Activated CD8-positive, alpha-beta T cell treated with anti-CD3 and anti-CD28 coated beads for 36 hours (primary cell): Measurements from ENCODE around the gene NDUFA6. TPM values are rescaled to one million over a fixed set of nuclear protein-coding genes. Genes with fewer than 3 reads are reported as not detected.

ENCODE experiments used
- ATAC-seq: fragments of 200-7000 bp; cut with Tn5 transposase; one replicate; pipeline ENCODE4 v1.10.0; 2021; ENCODE audit warnings: mild to moderate bottlenecking, moderate library complexity
- CTCF ChIA-PET: fragments of 350-600 bp; sonication (Branson Sonifier 250); formaldehyde crosslinking; loops from one replicate; lab custom pipeline; 2021; ENCODE audit warnings: antibody characterized with exemption; lab: Charles Lee
- POLR2A ChIA-PET: fragments of 350-600 bp; sonication (Branson Sonifier 250); formaldehyde crosslinking; loops from one replicate; lab custom pipeline; 2021; ENCODE audit warnings: antibody characterized with exemption; lab: Charles Lee
- DNase-seq: peaks from one replicate; pipeline ENCODE4 v3.0.0-alpha.2; 2020
- H3K27ac Mint-ChIP-seq: one replicate; pipeline ENCODE4 v1.8.0; 2021; ENCODE audit warnings: mild to moderate bottlenecking, mixed read lengths
- H3K27me3 Mint-ChIP-seq: one replicate; pipeline ENCODE4 v1.8.0; 2021; ENCODE audit warnings: mixed read lengths
- H3K36me3 Mint-ChIP-seq: one replicate; pipeline ENCODE4 v1.8.0; 2021; ENCODE audit warnings: low read depth, mixed read lengths
- H3K4me1 Mint-ChIP-seq: one replicate; pipeline ENCODE4 v1.8.0; 2021; ENCODE audit warnings: low read depth, mixed read lengths
- H3K4me3 Mint-ChIP-seq: one replicate; pipeline ENCODE4 v1.8.0; 2021; ENCODE audit warnings: mild to moderate bottlenecking, moderate library complexity, mixed read lengths
- H3K9me3 Mint-ChIP-seq: one replicate; pipeline ENCODE4 v1.8.0; 2021; ENCODE audit warnings: mixed read lengths
- CTCF ChIP-seq: fragments of 200-600 bp; IDR thresholded peaks from one replicate; pipeline ENCODE4 v1.8.0; 2022; ENCODE audit warnings: antibody characterized with exemption, mild to moderate bottlenecking
- intact Hi-C: fragments of 100-400 bp; cut with micrococcal nuclease; formaldehyde crosslinking; loops from one replicate; pipeline ENCODE4 v1.10.0; 2022
- total RNA-seq, 2 experiments: library from RNA; stranded (reverse); gene quantifications; one replicate each; pipeline ENCODE4 v1.2.3, GENCODE V29; 2021

NDUFA6 gene
- total RNA-seq, 2 experiments from 2014 or later = 92.8 to 93.8 TPM

GRCh38 chr22:42086051-42086450, 4.5 kb downstream of the NDUFA6 start:
- intact Hi-C loops = loop anchor here (10.0 kb wide), 1 partner anchor 349 kb away; the partner anchor contains the start of gene NFAM1
- peak overlapping the region; percentile 3 for H3K27ac Mint-ChIP-seq
- POLR2A ChIA-PET = interaction anchor here (7.9 kb wide), 1 partner anchor 8 kb away, joined by 118 read pairs; the partner anchor contains the start of genes PHETA2 and SMDT1
- no peak for DNase-seq
- peaks cover 53% of the 10 kb centered on the region for H3K36me3 Mint-ChIP-seq
- peaks cover 4% of the 10 kb centered on the region for H3K9me3 Mint-ChIP-seq
- no peak overlapping the region for H3K4me3 Mint-ChIP-seq
- TF ChIP-seq CTCF = no peak
- peaks cover 27% of the 10 kb centered on the region for H3K4me1 Mint-ChIP-seq
- ATAC-seq = no peak
- no peaks in the 10 kb centered on the region for H3K27me3 Mint-ChIP-seq
- CTCF ChIA-PET = interaction anchor here (1.3 to 1.9 kb wide), 2 partner anchors 11 to 359 kb away, joined by 3 to 4 read pairs; no protein-coding TSS in a partner anchor

DNA sequence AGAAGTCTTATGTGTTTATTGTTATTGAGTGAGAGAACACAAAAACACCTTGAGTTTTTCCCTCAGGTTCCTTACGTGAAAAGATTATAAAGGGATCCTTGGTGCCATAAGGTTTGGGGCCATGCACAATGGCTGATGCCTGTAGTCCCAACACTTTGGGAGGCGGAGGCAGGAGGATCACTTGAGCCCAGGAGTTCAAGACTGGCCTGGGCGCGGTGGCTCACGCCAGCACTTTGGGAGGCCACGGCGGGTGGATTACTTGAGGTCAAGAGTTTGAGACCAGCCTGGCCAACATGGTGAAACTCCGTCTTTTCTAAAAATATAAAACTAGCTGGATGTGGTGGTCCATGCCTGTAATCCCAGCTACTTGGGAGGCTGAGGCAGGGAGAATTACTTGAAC, 5.7 kb downstream of the NDUFA6 start:
- Mint-ChIP-seq H3K36me3 (peaks cover 50% of the 10 kb centered on the region), H3K9me3 (peaks cover 4% of the 10 kb centered on the region), H3K27me3 (no peaks in the 10 kb centered on the region), H3K27ac (no peak overlapping the region), H3K4me3 (no peak overlapping the region), H3K4me1 (peaks cover 31% of the 10 kb centered on the region)
- ATAC-seq = no peak
- intact Hi-C loops = loop anchor here (10.0 kb wide), 1 partner anchor 350 kb away; the partner anchor contains the start of gene NFAM1
- ChIA-PET CTCF (interaction anchor here (1.2 to 1.9 kb wide), 2 partner anchors 9 kb away, joined by 3 to 4 read pairs; no protein-coding TSS in a partner anchor), POLR2A (no interaction called here)
- DNase-seq = no peak
- no peak for TF ChIP-seq CTCF

DNA sequence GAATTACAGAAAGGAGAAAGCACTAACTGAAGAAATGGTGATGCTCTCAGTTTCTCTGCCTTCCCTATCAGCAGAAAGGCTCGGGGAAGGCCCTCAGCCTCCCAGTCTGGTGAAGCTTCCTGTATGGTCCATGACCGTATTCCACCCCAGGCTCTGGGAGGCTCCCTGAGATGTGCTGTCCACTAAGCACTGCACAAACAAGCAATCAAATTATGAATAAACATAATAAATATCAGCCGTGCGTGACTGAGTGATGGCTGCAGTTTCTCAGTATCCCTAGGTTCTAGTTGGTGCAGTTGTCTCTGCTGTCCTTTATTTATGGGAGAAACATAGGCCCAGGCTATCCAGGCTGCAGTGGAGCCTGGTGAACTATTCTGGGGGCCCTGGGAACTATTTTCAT, 7.5 kb downstream of the NDUFA6 start:
- H3K36me3 Mint-ChIP-seq = peaks cover 37% of the 10 kb centered on the region
- ChIA-PET CTCF (no interaction called here), POLR2A (interaction anchor here (1.1 to 9.6 kb wide), 2 partner anchors 7 to 12 kb away, joined by 3 to 118 read pairs; partner anchors contain the start of gene NDUFA6)
- intact Hi-C loops = loop anchor here (10.0 kb wide), 1 partner anchor 352 kb away; the partner anchor contains the start of gene NFAM1
- H3K27me3 Mint-ChIP-seq = no peaks in the 10 kb centered on the region
- ATAC-seq (no peak), DNase-seq (no peak)
- H3K4me1 Mint-ChIP-seq = peaks cover 26% of the 10 kb centered on the region
- no peak overlapping the region for H3K27ac Mint-ChIP-seq
- H3K9me3 Mint-ChIP-seq = no peaks in the 10 kb centered on the region
- no peak overlapping the region for H3K4me3 Mint-ChIP-seq
- TF ChIP-seq CTCF = no peak

GRCh38 chr22:42080287-42080686, 10.3 kb downstream of the NDUFA6 start:
- H3K4me3 Mint-ChIP-seq = peak overlapping the region; percentile 94
- no peak for TF ChIP-seq CTCF
- peak overlapping the region; percentile 95 for H3K27ac Mint-ChIP-seq
- H3K27me3 Mint-ChIP-seq = no peaks in the 10 kb centered on the region
- DNase-seq (peak; percentile 38), ATAC-seq (no peak)
- intact Hi-C loops = loop anchor here (10.0 kb wide), 1 partner anchor 355 kb away; the partner anchor contains the start of gene NFAM1
- CTCF ChIA-PET = interaction anchor here (1.2 to 2.3 kb wide), 4 partner anchors 10 to 383 kb away, joined by 3 to 8 read pairs (median 4); partner anchors contain the start of gene NDUFA6
- H3K9me3 Mint-ChIP-seq = no peaks in the 10 kb centered on the region
- H3K4me1 Mint-ChIP-seq = peaks cover 20% of the 10 kb centered on the region
- POLR2A ChIA-PET = interaction anchor here (0.6 to 9.6 kb wide), 8 partner anchors 10 to 396 kb away, joined by 3 to 118 read pairs (median 3); partner anchors contain the start of genes NAGA, NDUFA6 and WBP2NL
- H3K36me3 Mint-ChIP-seq = peaks cover 19% of the 10 kb centered on the region
